Stimulated activated naive CD8-positive, alpha-beta T cell treated with anti-CD3 and anti-CD28 coated beads, Interleukin-15, Interleukin-2, amounts not matched to agents 100 ng/mL and 50 ng/mL, for 24 hours (primary cell): Measurements from ENCODE around the gene STK16.
"Not testable (repeated sequence)": the region's sequence is repeated elsewhere in the genome, so short reads cannot be mapped to it uniquely, and the experiment has no call there.

Experiments
- H3K27ac Mint-ChIP-seq: one replicate; pipeline ENCODE4 v1.8.0; 2021; ENCODE audit warnings: mild to moderate bottlenecking, mixed read lengths
- H3K27me3 Mint-ChIP-seq: one replicate; pipeline ENCODE4 v1.8.0; 2021; ENCODE audit warnings: mixed read lengths
- H3K36me3 Mint-ChIP-seq: one replicate; pipeline ENCODE4 v1.8.0; 2021; ENCODE audit warnings: low read depth, mixed read lengths
- H3K4me1 Mint-ChIP-seq: one replicate; pipeline ENCODE4 v1.8.0; 2021; ENCODE audit warnings: low read depth, mixed read lengths
- H3K4me3 Mint-ChIP-seq: one replicate; pipeline ENCODE4 v1.8.0; 2021; ENCODE audit warnings: mild to moderate bottlenecking, mixed read lengths
- H3K9me3 Mint-ChIP-seq: one replicate; pipeline ENCODE4 v1.8.0; 2021; ENCODE audit warnings: mixed read lengths

The STK16 gene

DNA sequence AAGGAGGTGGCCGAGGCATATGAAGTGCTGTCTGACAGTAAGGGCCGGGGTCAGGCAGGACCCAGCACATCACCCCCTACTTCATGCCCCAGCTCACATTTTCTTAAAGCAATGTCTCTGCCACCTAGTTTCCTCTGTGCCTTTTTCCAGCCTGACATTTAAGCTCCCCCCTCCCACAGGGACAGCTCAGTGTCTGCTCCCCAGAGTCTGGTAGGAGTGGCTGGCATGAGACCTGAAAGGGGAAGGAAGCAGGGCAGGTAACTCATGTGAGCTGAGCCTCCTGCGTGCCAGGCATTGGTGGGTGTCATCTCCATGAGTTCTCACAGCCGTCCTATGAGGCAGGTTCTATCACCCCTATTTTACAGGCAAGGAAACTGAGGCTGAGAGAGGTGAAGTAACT lies 35.4 kb downstream of the STK16 start:
- H3K4me3 Mint-ChIP-seq, result peak overlapping the region; percentile 92
- H3K4me1 Mint-ChIP-seq, result peaks cover 50% of the 10 kb centered on the region
- H3K27me3 Mint-ChIP-seq, result no peaks in the 10 kb centered on the region
- H3K27ac Mint-ChIP-seq, result peak overlapping the region; percentile 93
- H3K9me3 Mint-ChIP-seq, result no peaks in the 10 kb centered on the region
- peaks cover 24% of the 10 kb centered on the region for H3K36me3 Mint-ChIP-seq

DNA sequence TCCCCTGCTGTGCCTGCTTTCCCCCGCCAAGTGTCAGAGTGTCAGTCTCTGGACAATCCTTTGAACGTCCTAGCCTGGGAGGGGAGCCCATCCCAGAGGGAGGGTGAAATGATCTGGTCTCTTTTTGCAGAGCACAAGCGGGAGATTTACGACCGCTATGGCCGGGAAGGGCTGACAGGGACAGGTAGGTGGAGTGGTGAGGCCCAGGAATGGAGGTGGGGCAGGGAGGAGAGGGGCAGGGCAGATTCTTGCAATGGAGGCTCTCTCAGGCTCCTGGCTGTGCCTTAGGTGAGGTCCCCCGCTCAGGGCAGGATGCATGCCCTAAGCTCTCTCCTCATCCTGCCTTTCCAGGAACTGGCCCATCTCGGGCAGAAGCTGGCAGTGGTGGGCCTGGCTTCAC lies 36.3 kb downstream of the STK16 start:
- Mint-ChIP-seq H3K36me3 (peaks cover 27% of the 10 kb centered on the region), H3K27me3 (no peaks in the 10 kb centered on the region), H3K27ac (peak overlapping the region; percentile 31), H3K4me3 (no peak overlapping the region), H3K9me3 (no peaks in the 10 kb centered on the region), H3K4me1 (peaks cover 50% of the 10 kb centered on the region)

DNA sequence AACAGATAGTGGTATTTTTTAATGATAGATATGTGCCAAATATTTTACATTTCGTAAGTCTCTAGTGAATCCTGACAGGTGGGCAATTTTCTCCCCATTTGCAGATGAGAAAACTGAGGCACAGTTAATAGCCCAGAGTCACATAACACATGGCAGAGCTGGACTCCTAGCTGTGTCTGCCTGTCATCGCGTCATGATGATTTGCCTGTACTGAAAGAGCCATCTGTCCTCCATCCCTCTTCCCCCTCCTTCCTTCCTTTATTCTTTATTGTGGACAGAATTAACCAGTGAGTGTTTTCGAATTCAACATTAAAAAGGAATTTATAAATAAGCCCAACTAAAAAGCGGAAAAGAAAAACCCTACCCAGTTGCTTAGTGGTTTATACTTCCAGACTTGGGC lies 37.1 kb downstream of the STK16 start:
- H3K27ac Mint-ChIP-seq, result peak overlapping the region; percentile 6
- H3K27me3 Mint-ChIP-seq, result no peaks in the 10 kb centered on the region
- H3K9me3 Mint-ChIP-seq, result no peaks in the 10 kb centered on the region
- H3K4me1 Mint-ChIP-seq, result peaks cover 46% of the 10 kb centered on the region
- no peak overlapping the region for H3K4me3 Mint-ChIP-seq
- peaks cover 27% of the 10 kb centered on the region for H3K36me3 Mint-ChIP-seq

DNA sequence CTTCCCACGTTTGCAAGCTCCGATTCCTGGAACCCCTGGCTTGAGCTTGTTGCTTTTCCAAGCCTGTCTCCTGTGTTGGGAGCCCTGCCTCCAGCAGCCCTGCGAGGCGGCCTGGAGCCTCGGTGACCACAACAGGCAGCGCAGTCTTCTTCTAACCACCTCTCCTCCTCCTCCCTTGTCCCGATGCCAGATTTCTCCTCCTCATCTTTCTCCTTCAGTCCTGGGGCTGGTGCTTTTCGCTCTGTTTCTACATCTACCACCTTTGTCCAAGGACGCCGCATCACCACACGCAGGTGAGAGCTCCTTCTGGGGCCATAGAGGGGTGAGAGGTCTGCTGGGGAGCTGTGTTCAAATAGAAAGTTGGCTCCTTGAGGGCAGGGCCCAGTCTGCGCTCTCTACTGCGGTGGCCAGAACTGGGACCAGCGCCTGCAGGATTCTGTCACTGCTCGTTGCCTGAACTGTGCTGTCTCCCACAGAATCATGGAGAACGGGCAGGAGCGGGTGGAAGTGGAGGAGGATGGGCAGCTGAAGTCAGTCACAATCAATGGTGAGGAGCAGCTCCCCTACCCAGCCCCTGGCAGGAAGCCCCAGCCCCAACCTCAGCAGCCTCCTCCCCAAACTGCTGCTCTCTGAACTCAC lies 37.8 kb downstream of the STK16 start:
- Mint-ChIP-seq H3K4me1 (peaks cover 39% of the 10 kb centered on the region), H3K4me3 (no peak overlapping the region), H3K27me3 (no peaks in the 10 kb centered on the region), H3K9me3 (no peaks in the 10 kb centered on the region), H3K36me3 (peaks cover 27% of the 10 kb centered on the region), H3K27ac (peak overlapping the region; percentile 6)

DNA sequence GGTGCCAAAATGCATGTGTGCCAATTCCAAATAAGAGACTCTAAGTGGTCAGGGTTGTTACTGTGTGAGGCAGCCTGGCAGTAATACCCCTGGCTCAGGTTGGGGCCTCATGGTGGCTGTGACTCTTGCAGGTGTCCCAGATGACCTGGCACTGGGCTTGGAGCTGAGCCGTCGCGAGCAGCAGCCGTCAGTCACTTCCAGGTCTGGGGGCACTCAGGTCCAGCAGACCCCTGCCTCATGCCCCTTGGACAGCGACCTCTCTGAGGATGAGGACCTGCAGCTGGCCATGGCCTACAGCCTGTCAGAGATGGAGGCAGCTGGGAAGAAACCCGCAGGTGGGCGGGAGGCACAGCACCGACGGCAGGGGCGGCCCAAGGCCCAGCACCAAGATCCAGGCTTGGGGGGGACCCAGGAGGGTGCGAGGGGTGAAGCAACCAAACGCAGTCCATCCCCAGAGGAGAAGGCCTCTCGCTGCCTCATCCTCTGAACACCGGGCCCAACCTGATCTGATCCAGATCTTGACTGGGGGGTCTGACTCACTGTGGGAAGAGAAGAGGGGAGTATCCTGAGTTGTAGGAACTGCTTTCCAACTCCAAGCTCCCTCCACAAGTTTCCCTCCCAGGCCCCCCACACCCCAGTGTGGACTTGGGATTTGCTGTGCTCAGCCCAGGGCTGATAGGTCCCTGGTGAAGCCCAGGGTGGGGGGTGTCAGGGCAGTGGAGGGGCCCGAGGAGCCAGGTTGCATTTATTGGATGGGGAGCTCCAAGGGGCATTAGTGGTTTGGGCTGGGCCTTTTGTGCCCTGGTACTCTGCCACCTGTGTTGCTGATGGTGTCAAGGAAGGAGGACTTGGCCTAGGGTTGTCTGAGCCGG lies 39.5 kb downstream of the STK16 start:
- no peak overlapping the region for H3K27ac Mint-ChIP-seq
- peaks cover 27% of the 10 kb centered on the region for H3K36me3 Mint-ChIP-seq
- H3K4me3 Mint-ChIP-seq, result no peak overlapping the region
- no peaks in the 10 kb centered on the region for H3K9me3 Mint-ChIP-seq
- no peaks in the 10 kb centered on the region for H3K27me3 Mint-ChIP-seq
- H3K4me1 Mint-ChIP-seq, result peaks cover 28% of the 10 kb centered on the region

DNA sequence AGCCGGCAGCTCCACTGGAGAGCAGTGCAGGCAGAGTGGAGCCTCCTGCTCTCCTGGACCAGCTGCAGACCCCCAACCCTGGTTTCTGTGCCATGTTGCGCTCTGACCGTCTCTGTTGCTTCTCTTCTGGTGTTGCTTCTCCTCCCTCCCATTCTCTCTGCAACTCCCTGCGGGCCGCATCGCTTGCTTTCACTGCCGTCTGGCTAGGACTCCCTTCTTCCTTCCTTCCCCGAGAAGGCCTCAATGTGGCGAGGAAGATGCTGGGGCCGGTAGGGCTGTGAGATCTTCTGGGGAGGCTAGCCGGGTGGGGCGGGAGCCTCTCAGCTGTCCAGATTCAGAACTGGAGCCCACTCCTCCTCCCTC lies 40.1 kb downstream of the STK16 start:
- Mint-ChIP-seq H3K27me3 (no peaks in the 10 kb centered on the region), H3K4me3 (no peak overlapping the region), H3K9me3 (no peaks in the 10 kb centered on the region), H3K36me3 (peaks cover 27% of the 10 kb centered on the region), H3K27ac (no peak overlapping the region), H3K4me1 (peaks cover 21% of the 10 kb centered on the region)

DNA sequence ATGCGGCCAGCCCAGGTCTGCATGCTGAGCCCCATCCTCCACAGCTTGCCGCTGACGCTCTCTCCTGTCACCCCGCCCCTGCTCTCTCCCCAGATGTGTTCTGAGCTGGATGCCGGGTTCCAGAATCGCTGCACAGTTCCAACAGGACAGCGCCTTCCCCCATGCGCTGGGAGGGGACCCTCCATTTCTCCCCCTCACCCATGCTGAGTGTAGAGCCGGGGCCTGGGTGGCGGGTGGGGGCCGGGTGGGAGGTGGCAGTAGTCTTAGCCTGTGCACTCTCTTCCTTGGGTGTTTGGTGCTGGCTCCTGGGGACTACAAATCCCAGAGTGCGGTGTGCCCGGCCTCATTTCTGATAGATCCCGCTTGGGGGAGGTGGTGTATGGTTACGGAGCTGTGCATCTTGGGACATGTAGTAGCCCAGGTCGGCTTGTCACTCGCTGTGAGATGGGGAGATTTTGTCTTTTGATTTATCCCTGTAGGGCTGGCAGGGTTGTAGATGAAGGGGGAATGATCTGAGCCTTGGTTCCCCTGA lies 40.7 kb downstream of the STK16 start:
- Mint-ChIP-seq H3K4me3 (no peak overlapping the region), H3K9me3 (no peaks in the 10 kb centered on the region), H3K4me1 (peaks cover 15% of the 10 kb centered on the region), H3K27ac (no peak overlapping the region), H3K27me3 (no peaks in the 10 kb centered on the region), H3K36me3 (peaks cover 25% of the 10 kb centered on the region)

DNA sequence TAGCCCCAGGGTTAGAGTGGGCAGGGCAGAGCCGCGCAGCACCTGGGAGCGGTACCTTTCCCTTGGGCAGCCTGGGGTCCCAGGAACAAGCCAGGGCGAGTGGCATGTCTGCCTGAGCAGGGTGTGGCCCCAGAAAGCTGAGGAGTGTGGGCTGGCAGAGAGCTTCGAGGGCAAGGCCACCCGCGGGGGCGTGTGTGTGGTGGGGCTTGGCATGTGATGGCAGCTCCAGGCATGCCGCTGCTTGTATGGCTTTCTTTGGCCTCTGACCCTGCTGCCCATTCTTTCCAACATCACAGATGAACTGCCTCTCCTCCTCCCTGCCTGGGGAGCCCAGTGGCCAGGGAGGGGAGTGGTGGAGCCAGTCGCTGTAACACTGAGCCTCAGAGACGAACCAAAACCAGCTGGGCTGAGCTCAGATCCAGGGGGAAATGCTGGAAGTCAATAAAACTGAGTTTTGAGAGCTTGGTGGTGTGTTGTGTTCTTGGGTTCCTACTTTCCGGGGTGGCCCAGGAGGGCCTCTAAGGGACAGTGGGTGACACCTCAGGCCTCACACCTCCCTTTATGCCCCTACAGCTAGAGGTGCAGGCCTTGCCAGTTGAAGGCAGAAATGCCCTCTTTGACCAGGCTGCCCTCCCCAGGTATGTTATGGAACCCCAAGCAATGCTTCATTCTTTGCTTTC lies 41.3 kb downstream of the STK16 start:
- no peaks in the 10 kb centered on the region for H3K9me3 Mint-ChIP-seq
- peaks cover 9% of the 10 kb centered on the region for H3K4me1 Mint-ChIP-seq
- no peak overlapping the region for H3K4me3 Mint-ChIP-seq
- peaks cover 19% of the 10 kb centered on the region for H3K36me3 Mint-ChIP-seq
- H3K27me3 Mint-ChIP-seq, result no peaks in the 10 kb centered on the region
- H3K27ac Mint-ChIP-seq, result no peak overlapping the region

DNA sequence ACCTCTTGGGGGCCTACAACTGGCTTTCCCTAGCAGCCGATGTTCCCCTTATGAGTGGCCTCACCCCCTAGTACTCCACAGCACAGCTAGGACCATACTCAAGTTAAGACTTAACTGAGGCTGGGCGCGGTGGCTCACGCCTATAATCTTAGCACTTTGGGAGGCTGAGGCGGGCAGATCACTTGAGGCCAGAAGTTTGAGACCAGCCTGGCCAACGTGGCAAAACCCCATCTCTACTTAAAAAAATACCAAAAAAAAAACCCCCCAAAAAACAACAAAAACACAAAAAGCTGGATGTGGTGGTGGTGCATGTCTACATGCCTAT lies 41.8 kb downstream of the STK16 start:
- not testable (repeated sequence) for H3K4me3 Mint-ChIP-seq, H3K27ac Mint-ChIP-seq, H3K9me3 Mint-ChIP-seq, H3K4me1 Mint-ChIP-seq, H3K27me3 Mint-ChIP-seq
- peaks cover 19% of the 10 kb centered on the region for H3K36me3 Mint-ChIP-seq

DNA sequence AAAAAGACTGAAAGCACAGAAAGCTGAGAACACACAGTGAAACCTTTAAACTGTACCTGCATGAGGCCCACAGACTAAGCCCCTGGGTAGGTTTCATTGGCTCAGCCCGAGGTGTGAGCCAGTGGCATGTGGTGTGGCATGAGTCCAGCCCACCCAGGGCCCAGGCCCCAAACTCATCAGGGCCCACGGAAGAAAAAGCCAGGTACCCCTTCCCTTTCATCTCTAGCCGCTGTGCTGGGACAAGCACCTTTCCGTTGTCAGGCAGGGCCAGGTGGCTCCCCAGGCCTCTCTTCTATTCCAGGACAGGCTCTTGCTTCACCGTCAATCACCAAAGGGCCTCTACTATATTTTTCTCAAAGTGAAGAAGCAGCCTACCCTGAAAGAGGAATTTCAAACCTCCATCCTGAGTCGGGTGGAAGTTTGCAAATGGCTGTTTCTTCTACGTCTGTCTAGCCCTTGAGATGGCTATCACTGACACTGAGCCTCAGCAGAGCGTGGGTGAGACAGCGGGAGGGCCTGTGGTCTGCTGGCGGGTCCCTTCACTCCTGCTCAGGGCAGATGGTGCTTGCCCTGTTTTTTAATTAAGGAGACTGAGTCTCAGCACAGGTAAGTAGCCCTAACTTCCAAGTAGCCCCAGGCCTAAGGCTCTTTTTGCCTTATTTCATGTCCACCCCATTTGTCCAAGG lies 42.4 kb downstream of the STK16 start:
- H3K27ac Mint-ChIP-seq, result no peak overlapping the region
- H3K4me3 Mint-ChIP-seq, result no peak overlapping the region
- H3K27me3 Mint-ChIP-seq, result no peaks in the 10 kb centered on the region
- peaks cover 14% of the 10 kb centered on the region for H3K36me3 Mint-ChIP-seq
- H3K9me3 Mint-ChIP-seq, result no peaks in the 10 kb centered on the region
- H3K4me1 Mint-ChIP-seq, result peaks cover 4% of the 10 kb centered on the region

DNA sequence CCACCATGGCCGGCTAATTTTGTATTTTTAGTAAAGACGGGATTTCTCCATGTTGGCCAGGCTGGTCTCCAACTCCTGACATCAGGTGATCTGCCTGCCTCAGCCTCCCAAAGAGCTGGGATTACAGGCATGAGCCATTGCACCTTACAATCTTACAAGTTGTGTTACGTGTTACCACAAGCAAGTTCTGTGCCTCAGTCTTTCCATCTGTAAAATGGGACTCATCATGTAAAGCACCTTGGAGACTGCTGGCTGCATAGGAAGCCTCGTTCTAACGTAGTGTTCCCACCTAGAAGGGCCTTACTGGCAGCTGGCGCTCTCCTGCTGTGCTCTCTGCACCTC lies 43.9 kb downstream of the STK16 start:
- Mint-ChIP-seq H3K27ac (no peak overlapping the region), H3K9me3 (no peaks in the 10 kb centered on the region), H3K4me1 (peaks cover 3% of the 10 kb centered on the region), H3K27me3 (no peaks in the 10 kb centered on the region), H3K36me3 (peaks cover 3% of the 10 kb centered on the region), H3K4me3 (no peak overlapping the region)

DNA sequence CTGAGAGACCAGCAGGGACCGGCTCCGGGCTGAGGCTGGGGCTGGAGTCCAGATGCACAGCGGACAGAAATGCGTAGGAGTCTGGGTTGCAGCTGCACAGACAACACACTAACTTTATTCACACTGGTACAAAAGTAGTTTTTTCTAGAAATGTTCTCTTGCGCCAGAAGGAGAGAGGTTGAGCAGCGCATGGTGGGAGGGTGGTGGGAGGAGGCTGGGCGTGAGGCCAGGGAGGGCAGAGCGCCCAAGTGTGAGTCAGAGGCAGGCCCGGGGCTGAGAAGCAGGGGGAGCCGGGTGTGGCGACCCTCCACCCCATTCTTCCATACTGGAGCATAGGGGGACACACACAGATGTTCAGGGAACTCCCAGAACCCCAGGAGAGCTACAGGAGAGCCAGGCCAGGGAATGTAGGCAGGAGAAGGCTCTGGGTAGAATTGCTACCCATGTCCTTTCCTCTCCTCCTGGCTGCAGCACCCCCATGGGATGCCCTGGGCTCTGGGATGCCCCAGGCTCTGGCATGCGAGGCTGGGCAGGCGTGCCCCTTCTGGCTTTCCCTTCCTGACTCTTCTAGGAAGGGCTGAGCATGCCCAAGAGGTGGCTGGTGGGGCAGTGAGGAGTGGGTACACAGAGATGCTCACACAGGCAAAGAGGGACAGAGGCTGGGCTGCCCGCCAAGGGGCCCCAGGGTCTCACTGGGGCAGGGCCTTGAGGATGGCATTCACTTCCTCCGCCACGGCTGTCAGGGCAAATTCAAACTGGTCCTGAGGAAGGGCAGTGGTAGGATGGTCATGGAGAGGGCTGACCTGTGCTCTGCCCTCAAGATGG lies 44.5 kb downstream of the STK16 start:
- H3K4me1 Mint-ChIP-seq, result peaks cover 7% of the 10 kb centered on the region
- no peaks in the 10 kb centered on the region for H3K9me3 Mint-ChIP-seq
- no peaks in the 10 kb centered on the region for H3K27me3 Mint-ChIP-seq
- H3K36me3 Mint-ChIP-seq, result peaks cover 3% of the 10 kb centered on the region
- H3K27ac Mint-ChIP-seq, result no peak overlapping the region
- H3K4me3 Mint-ChIP-seq, result no peak overlapping the region

DNA sequence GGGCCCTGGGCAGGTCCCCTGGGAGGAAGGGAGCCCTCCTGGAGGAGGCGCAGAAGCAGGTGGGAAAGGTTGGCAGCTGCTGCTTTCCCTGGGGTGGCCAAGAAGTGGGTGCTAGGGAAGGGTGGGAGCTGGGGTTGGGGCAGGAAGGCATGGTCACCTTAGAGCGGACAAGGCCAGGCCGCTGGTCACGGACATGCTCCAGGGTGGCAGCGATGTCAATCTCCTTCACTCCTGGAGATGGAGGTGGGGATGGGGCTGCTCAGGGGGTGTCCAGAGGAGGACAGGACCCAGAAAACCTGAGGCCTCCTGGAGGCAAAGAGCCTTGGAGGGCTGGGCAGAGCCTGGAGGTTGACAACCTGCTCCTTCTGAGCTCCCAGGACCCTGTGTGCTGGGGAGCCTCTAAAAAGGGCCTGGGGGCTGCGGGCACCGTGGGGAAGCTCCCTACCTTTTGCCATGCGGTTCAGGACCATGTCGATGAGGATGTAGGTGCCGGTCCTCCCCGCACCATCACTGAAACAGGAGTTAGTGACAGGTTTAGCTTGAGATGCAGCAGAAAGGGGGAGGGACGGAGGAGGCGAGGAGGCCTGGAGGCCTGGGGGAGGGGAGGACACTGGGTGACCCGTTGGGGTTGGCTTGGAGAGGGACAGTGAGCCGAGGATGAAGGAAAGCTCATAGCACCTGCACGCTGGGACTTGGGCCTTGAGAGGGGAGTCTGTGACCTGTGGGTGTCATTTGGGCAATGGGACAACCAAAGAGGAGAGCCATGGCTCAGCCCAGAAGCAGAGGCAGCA lies 45.3 kb downstream of the STK16 start:
- H3K36me3 Mint-ChIP-seq, result peaks cover 3% of the 10 kb centered on the region
- peaks cover 14% of the 10 kb centered on the region for H3K4me1 Mint-ChIP-seq
- H3K27me3 Mint-ChIP-seq, result no peaks in the 10 kb centered on the region
- H3K9me3 Mint-ChIP-seq, result no peaks in the 10 kb centered on the region
- no peak overlapping the region for H3K4me3 Mint-ChIP-seq
- no peak overlapping the region for H3K27ac Mint-ChIP-seq

DNA sequence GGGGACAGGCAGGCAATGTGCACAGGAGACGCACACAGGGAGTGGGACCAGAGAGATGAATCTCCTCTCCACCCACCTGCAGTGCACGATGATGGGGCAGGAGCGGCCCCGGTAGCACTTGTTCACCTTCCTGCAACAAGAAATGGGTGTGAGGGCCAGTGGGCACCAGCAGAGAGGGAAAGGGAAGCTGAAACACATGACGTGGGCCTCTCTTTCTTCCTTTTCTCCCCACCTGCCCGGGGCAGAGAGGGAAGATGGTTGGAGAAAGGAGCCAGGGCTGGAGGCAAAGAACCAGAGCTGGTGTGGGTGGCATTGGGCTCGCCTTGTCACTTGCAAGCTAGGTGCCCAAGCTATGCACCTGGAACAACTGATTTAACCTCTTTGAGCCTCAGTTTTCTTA lies 46.1 kb downstream of the STK16 start:
- Mint-ChIP-seq H3K4me1 (peaks cover 22% of the 10 kb centered on the region), H3K36me3 (no peaks in the 10 kb centered on the region), H3K4me3 (no peak overlapping the region), H3K27ac (no peak overlapping the region), H3K27me3 (no peaks in the 10 kb centered on the region), H3K9me3 (no peaks in the 10 kb centered on the region)
